ENCODE measurements around the gene WRNIP1. TPM values are rescaled to one million over a fixed set of nuclear protein-coding genes. Genes with fewer than 3 reads are reported as not detected.

The WRNIP1 gene
- total and polyA plus RNA-seq, 2 of the 8 experiments (the other 6 are each of a cell fraction or from before 2014, with no cell fraction given) = 38.2 to 39.2 TPM

DNA sequence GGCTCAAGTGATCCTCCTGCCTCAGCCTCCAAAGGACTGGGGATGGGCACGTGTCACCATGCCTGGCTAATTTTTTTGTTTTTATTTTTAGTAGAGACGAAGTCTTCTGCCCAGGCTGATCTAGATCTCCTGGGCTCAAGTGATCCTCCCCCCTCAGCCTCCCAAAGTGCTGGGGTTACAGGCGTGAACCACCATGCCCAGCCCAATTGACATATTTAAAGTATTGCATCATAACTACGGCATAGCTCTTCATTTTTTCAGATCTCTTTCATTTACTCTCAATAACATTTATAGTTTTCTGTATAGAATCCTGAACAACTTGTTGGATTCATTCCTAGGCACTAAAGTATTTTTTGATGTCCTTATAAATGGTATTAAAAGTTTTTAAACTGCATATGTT, 63.4 kb downstream of the WRNIP1 start:
- FAIRE-seq (no peak), DNase-seq (ENCODE audit: low read depth in 1 of 2, low spot score in 2 of 2) (no peak)
- 88% methylated on average over 4 of the region's 4 CpGs; no CpG with 5 or more reads in 1 of the 2 experiments for WGBS, 2 experiments (ENCODE audit: extremely low coverage in 1 of 2, insufficient coverage in 1 of 2, insufficient read length in 1 of 2, insufficient replicate concordance in 2 of 2, low coverage in 1 of 2, low lambda C conversion rate in 2 of 2, missing lambda C conversion rate in 1 of 2)
- H4K91ac ChIP-seq (replicated peaks; ENCODE audit: insufficient read length, low read length) = no peak overlapping the region
- POLR2A ChIA-PET (ENCODE audit: partially characterized antibody) = interaction anchor here (0.6 to 1.7 kb wide), 3 partner anchors 11 to 21 kb away, joined by 4 to 5 read pairs (median 4); no protein-coding TSS in a partner anchor
- no peak overlapping the region for H3K4me2 ChIP-seq (ENCODE audit: insufficient read depth in 1 of 2, low read depth in 2 of 2, low read length in 2 of 2)
- no peak overlapping the region for H3K4me3 ChIP-seq (ENCODE audit: extremely low read depth in 1 of 4, insufficient read depth in 2 of 4, low read depth in 3 of 4, low read length in 4 of 4)
- H3K79me1 ChIP-seq (ENCODE audit: low read depth, low read length) = no peaks in the 10 kb centered on the region
- H2BK120ac ChIP-seq (replicated peaks; ENCODE audit: low read depth, low read length) = no peak overlapping the region
- H3K14ac ChIP-seq (ENCODE audit: insufficient read length) = no peak overlapping the region
- H2AK5ac ChIP-seq (ENCODE audit: low read depth, low read length) = no peak overlapping the region
- H2BK20ac ChIP-seq (ENCODE audit: low read length) = no peak overlapping the region
- H2BK15ac ChIP-seq (ENCODE audit: low read length) = no peak overlapping the region
- no peaks in the 10 kb centered on the region for H3K27me3 ChIP-seq (replicated peaks in 1 of 4; ENCODE audit: control insufficient read depth in 3 of 4, extremely low read depth in 1 of 4, insufficient read depth in 3 of 4, low read length in 3 of 4)
- CTCF ChIA-PET (ENCODE audit: partially characterized antibody) = interaction anchor here (0.6 to 1.2 kb wide), 3 partner anchors 11 to 721 kb away, joined by 3 read pairs; no protein-coding TSS in a partner anchor
- H4K8ac ChIP-seq (ENCODE audit: extremely low read depth, insufficient read depth, low read length) = no peak overlapping the region
- TF ChIP-seq POU5F1 (IDR thresholded peaks at IDR 0.05; ENCODE audit: low read depth, low read length) = no peak
- TF ChIP-seq, protein P1, sequence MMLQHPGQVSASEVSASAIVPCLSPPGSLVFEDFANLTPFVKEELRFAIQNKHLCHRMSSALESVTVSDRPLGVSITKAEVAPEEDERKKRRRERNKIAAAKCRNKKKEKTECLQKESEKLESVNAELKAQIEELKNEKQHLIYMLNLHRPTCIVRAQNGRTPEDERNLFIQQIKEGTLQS (IDR thresholded peaks at IDR 0.05; ENCODE audit: insufficient read depth, low read depth, low read length) = no peak; the same call in 1 of the 2 replicates
- peak; percentile 64 for TF ChIP-seq CEBPB (IDR thresholded peaks at IDR 0.05; ENCODE audit: low read depth, low read length)
- no peak for TF ChIP-seq GABPA (IDR thresholded peaks at IDR 0.05; ENCODE audit: borderline replicate concordance, insufficient read depth, low read length)
- no peaks in the 10 kb centered on the region for H3K79me2 ChIP-seq (ENCODE audit: control insufficient read depth in 1 of 2, insufficient read depth in 2 of 2, low read length in 2 of 2)
- no peak overlapping the region for H3K18ac ChIP-seq (ENCODE audit: extremely low read depth, low read length)
- no peak overlapping the region for H2BK5ac ChIP-seq (ENCODE audit: low read depth, low read length)
- no peaks in the 10 kb centered on the region for H3K9me3 ChIP-seq (ENCODE audit: insufficient read depth in 2 of 2, low read depth in 1 of 2, low read length in 1 of 2)
- no peak overlapping the region for H3K23ac ChIP-seq (ENCODE audit: insufficient read length)
- H3K4ac ChIP-seq (replicated peaks; ENCODE audit: insufficient read length, low read depth, low read length) = no peak overlapping the region
- no peak overlapping the region for H2BK12ac ChIP-seq (ENCODE audit: low read depth, low read length)
- no peak overlapping the region for H2AFZ ChIP-seq (ENCODE audit: low read length)
- no peaks in the 10 kb centered on the region for H3K23me2 ChIP-seq (ENCODE audit: low read depth, low read length)
- no peak overlapping the region for H3K27ac ChIP-seq (ENCODE audit: low read depth, low read length)
- no peaks in the 10 kb centered on the region for H3K4me1 ChIP-seq (replicated peaks in 1 of 4; ENCODE audit: control insufficient read depth in 3 of 4, insufficient read depth in 4 of 4, low read length in 3 of 4)
- H3K9ac ChIP-seq (replicated peaks in 1 of 4; ENCODE audit: extremely low read depth in 1 of 4, low read depth in 3 of 4, low read length in 3 of 4) = no peak overlapping the region
- no peaks in the 10 kb centered on the region for H4K20me1 ChIP-seq (replicated peaks in 1 of 2; ENCODE audit: control insufficient read depth in 1 of 2, insufficient read depth in 2 of 2, low read length in 2 of 2)
- no peak overlapping the region for H3K56ac ChIP-seq (replicated peaks; ENCODE audit: insufficient read length, low read depth, low read length)
- no peak overlapping the region for H4K5ac ChIP-seq (ENCODE audit: insufficient read length, low read depth, low read length)
- H3K36me3 ChIP-seq (ENCODE audit: control insufficient read depth in 2 of 4, insufficient read depth in 4 of 4, low read length in 3 of 4) = no peaks in the 10 kb centered on the region; a peak in 1 of 8 replicates

Data from H1 (cell line).